ENCODE data around the gene PLEKHA7. TPM values are rescaled to one million over a fixed set of nuclear protein-coding genes. Genes with fewer than 3 reads are reported as not detected.
"Not testable (repeated sequence)": the region's sequence is repeated elsewhere in the genome, so short reads cannot be mapped to it uniquely, and the experiment has no call there.

The PLEKHA7 gene
- total RNA-seq, 1 donor from 2014 or later = 15.6 TPM

DNA sequence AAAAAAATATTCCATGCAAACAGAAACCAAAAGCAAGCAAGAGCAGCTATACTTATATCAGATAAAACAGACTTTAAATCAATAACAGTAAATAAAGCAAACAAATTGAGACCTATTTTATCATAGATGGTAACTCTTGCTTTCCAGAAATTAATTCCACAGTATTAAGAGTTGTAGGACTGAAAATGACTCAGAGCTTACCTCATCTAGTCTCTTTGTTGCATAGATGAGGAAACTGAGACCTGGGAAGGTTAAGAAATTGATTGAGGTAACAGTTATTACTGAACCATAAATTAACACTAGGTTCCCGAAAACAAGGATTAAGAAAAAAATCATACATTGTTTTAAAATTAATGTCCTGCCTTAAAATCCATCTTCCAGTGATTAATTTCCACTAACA lies 123.8 kb downstream of the PLEKHA7 start:
- no peaks in the 10 kb centered on the region for H3K4me1 Mint-ChIP-seq (ENCODE audit: unreplicated experiment)
- no peak overlapping the region for H3K27ac Mint-ChIP-seq (ENCODE audit: unreplicated experiment)
- no peak overlapping the region for H3K4me3 Mint-ChIP-seq (ENCODE audit: unreplicated experiment)
- no peak for DNase-seq (ENCODE audit: extremely low spot score, unreplicated experiment)
- H3K9me3 Mint-ChIP-seq (ENCODE audit: unreplicated experiment) = peaks cover 11% of the 10 kb centered on the region
- no peaks in the 10 kb centered on the region for H3K27me3 Mint-ChIP-seq (ENCODE audit: unreplicated experiment)
- H3K36me3 Mint-ChIP-seq (ENCODE audit: unreplicated experiment) = no peaks in the 10 kb centered on the region
- TF ChIP-seq, protein P1, sequence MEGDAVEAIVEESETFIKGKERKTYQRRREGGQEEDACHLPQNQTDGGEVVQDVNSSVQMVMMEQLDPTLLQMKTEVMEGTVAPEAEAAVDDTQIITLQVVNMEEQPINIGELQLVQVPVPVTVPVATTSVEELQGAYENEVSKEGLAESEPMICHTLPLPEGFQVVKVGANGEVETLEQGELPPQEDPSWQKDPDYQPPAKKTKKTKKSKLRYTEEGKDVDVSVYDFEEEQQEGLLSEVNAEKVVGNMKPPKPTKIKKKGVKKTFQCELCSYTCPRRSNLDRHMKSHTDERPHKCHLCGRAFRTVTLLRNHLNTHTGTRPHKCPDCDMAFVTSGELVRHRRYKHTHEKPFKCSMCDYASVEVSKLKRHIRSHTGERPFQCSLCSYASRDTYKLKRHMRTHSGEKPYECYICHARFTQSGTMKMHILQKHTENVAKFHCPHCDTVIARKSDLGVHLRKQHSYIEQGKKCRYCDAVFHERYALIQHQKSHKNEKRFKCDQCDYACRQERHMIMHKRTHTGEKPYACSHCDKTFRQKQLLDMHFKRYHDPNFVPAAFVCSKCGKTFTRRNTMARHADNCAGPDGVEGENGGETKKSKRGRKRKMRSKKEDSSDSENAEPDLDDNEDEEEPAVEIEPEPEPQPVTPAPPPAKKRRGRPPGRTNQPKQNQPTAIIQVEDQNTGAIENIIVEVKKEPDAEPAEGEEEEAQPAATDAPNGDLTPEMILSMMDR (IDR thresholded peaks at IDR 0.05) = no peak

DNA sequence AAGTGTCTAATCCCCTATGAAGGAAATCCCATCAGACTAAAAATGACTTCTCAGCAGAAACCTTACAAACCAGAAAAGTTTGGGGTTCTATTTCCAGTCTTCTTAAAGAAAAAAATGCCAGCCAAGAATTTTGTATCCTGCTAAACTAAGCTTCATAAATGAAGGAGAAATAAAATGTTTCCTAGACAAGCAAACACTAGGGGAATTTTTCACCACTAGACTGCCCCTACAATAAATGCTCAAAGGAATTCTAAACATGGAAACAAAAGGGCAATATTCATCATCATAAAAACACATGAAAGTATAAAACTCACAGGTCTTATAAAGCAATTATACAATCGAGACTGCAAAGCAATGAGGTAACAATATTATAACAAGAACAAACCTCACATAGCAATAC lies 124.3 kb downstream of the PLEKHA7 start:
- Mint-ChIP-seq H3K27me3 (ENCODE audit: unreplicated experiment) (no peaks in the 10 kb centered on the region), H3K9me3 (ENCODE audit: unreplicated experiment) (peaks cover 11% of the 10 kb centered on the region), H3K4me3 (ENCODE audit: unreplicated experiment) (no peak overlapping the region), H3K4me1 (ENCODE audit: unreplicated experiment) (no peaks in the 10 kb centered on the region), H3K36me3 (ENCODE audit: unreplicated experiment) (no peaks in the 10 kb centered on the region), H3K27ac (ENCODE audit: unreplicated experiment) (no peak overlapping the region)
- no peak for DNase-seq (ENCODE audit: extremely low spot score, unreplicated experiment)
- TF ChIP-seq, protein P1 (IDR thresholded peaks at IDR 0.05) = no peak

DNA sequence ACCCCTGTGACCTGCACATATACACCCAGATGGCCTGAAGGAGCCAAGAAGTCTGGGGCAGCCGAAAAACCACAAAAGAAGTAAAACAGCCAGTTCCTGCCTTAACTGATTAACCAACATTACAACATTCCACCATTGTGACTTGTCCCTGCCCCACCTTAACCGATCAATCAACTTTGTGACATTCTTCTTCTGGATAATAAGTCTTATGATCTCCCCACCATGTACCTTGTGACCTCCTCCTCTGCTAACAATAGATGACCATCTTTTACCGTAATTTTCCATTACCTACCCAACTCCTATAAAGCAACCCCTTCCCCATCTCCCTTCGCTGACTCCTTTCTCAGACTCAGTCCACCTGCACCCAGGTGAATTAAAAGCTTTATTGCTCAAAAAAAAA lies 125.2 kb downstream of the PLEKHA7 start:
- DNase-seq (ENCODE audit: extremely low spot score, unreplicated experiment); H3K36me3 Mint-ChIP-seq (ENCODE audit: unreplicated experiment); H3K27me3 Mint-ChIP-seq (ENCODE audit: unreplicated experiment); H3K27ac Mint-ChIP-seq (ENCODE audit: unreplicated experiment); H3K4me3 Mint-ChIP-seq (ENCODE audit: unreplicated experiment); H3K4me1 Mint-ChIP-seq (ENCODE audit: unreplicated experiment): not testable (repeated sequence)
- H3K9me3 Mint-ChIP-seq (ENCODE audit: unreplicated experiment) = peaks cover 11% of the 10 kb centered on the region

DNA sequence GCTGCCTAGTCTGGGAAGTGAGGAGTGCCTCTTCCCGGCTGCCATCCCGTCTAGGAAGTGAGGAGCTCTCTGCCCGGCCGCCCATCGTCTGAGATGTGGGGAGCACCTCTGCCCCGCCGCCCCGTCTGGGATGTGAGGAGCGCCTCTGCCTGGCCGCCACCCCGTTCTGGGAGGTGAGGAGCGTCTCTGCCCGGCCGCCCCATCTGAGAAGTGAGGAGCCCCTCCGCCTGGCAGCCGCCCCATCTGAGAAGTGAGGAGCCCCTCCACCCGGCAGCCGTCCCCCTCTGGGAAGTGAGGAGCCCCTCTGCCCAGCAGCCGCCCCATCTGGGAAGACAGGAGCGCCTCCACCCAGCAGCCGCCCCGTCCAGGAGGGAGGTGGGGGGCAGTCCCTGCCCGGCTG lies 126.3 kb downstream of the PLEKHA7 start:
- not testable (repeated sequence) for H3K36me3 Mint-ChIP-seq (ENCODE audit: unreplicated experiment); DNase-seq (ENCODE audit: extremely low spot score, unreplicated experiment); H3K27me3 Mint-ChIP-seq (ENCODE audit: unreplicated experiment); H3K4me1 Mint-ChIP-seq (ENCODE audit: unreplicated experiment); H3K27ac Mint-ChIP-seq (ENCODE audit: unreplicated experiment); H3K4me3 Mint-ChIP-seq (ENCODE audit: unreplicated experiment)
- H3K9me3 Mint-ChIP-seq (ENCODE audit: unreplicated experiment) = peaks cover 11% of the 10 kb centered on the region

DNA sequence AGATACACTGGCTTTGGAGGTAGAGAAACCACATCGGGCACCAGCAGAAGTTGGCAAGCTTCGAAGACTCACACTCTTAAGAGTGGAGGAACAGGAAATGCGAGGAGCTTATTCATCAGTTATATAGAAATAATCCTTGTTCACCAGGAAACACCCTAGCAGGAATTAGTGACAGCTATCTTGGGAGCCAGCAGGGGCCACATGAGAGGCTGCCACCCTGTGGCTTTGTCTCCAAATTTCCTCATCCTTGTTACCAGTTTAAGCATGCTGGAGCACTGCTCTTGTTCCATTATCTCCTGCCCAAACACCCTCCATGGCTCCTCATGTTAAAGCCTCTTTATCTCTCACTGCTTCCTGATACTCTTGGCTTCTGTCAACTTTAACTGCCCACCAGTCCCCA lies 131.0 kb downstream of the PLEKHA7 start:
- H3K36me3 Mint-ChIP-seq (ENCODE audit: unreplicated experiment) = no peaks in the 10 kb centered on the region
- H3K9me3 Mint-ChIP-seq (ENCODE audit: unreplicated experiment) = no peaks in the 10 kb centered on the region
- no peak overlapping the region for H3K4me3 Mint-ChIP-seq (ENCODE audit: unreplicated experiment)
- TF ChIP-seq, protein P1 (IDR thresholded peaks at IDR 0.05) = peak; percentile 8
- no peaks in the 10 kb centered on the region for H3K4me1 Mint-ChIP-seq (ENCODE audit: unreplicated experiment)
- DNase-seq (ENCODE audit: extremely low spot score, unreplicated experiment) = no peak
- H3K27me3 Mint-ChIP-seq (ENCODE audit: unreplicated experiment) = no peaks in the 10 kb centered on the region
- H3K27ac Mint-ChIP-seq (ENCODE audit: unreplicated experiment) = no peak overlapping the region

DNA sequence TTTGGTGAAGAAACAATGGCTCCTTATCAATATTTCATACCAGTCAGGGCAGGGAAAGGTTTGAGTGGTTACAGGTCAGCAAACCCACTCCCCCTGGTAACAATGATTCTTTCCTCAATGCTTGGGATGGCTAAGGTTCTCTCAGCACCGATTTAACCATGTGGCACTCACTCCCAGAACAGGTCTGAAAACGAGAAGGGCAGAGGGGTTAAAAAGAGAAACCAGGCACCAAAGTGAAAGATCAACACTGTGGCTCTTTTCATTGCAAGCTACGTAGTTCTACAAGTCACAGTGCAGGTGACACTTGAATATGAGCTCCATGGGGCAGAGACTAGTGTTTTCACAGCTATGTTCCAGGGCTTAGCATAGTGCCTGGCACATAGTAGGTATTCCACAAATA lies 132.4 kb downstream of the PLEKHA7 start:
- H3K27ac Mint-ChIP-seq (ENCODE audit: unreplicated experiment) = no peak overlapping the region
- no peak overlapping the region for H3K4me3 Mint-ChIP-seq (ENCODE audit: unreplicated experiment)
- H3K27me3 Mint-ChIP-seq (ENCODE audit: unreplicated experiment) = no peaks in the 10 kb centered on the region
- TF ChIP-seq, protein P1 (IDR thresholded peaks at IDR 0.05) = no peak
- DNase-seq (ENCODE audit: extremely low spot score, unreplicated experiment) = no peak
- no peaks in the 10 kb centered on the region for H3K36me3 Mint-ChIP-seq (ENCODE audit: unreplicated experiment)
- peaks cover 2% of the 10 kb centered on the region for H3K4me1 Mint-ChIP-seq (ENCODE audit: unreplicated experiment)
- H3K9me3 Mint-ChIP-seq (ENCODE audit: unreplicated experiment) = no peaks in the 10 kb centered on the region
